NCI-H748 (cell line): ENCODE data around the gene CDH5.
A peak's percentile ranks its signal among the peaks of the same experiment; 100 is the strongest.
"Not testable (repeated sequence)": the region's sequence is repeated elsewhere in the genome, so short reads cannot be mapped to it uniquely, and the experiment has no call there.

Experiments
- DNase-seq: peaks from one replicate; lab custom pipeline; 2025; ENCODE audit not compliant: unreplicated experiment; lab: John Stamatoyannopoulos, UW

The CDH5 gene, protein sequence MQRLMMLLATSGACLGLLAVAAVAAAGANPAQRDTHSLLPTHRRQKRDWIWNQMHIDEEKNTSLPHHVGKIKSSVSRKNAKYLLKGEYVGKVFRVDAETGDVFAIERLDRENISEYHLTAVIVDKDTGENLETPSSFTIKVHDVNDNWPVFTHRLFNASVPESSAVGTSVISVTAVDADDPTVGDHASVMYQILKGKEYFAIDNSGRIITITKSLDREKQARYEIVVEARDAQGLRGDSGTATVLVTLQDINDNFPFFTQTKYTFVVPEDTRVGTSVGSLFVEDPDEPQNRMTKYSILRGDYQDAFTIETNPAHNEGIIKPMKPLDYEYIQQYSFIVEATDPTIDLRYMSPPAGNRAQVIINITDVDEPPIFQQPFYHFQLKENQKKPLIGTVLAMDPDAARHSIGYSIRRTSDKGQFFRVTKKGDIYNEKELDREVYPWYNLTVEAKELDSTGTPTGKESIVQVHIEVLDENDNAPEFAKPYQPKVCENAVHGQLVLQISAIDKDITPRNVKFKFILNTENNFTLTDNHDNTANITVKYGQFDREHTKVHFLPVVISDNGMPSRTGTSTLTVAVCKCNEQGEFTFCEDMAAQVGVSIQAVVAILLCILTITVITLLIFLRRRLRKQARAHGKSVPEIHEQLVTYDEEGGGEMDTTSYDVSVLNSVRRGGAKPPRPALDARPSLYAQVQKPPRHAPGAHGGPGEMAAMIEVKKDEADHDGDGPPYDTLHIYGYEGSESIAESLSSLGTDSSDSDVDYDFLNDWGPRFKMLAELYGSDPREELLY

DNA sequence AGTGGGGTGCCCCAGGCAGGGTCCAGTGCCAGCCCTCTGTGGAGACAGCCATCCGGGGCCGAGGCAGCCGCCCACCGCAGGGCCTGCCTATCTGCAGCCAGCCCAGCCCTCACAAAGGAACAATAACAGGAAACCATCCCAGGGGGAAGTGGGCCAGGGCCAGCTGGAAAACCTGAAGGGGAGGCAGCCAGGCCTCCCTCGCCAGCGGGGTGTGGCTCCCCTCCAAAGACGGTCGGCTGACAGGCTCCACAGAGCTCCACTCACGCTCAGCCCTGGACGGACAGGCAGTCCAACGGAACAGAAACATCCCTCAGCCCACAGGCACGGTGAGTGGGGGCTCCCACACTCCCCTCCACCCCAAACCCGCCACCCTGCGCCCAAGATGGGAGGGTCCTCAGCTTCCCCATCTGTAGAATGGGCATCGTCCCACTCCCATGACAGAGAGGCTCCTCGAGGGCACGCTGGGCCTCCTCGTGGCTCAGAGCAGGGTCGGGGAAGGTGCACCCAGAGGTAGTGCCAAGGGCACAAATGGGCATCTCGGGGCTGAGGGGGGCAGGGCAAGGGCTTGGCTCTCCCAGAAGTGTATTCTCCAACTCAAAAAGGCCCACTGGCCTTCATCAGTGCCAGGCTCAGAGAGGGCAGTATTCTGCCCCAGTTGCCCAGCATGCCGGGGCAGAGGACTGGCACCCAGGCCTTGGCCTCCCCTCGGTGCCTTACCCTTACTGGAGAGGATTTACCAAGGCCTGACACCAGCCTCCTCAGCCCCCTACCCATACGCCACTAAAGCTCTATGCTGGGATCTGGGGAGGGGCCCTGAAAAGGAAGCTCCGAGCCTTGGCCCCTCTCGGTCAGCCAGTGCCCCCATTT is at the start of gene CDH5:
TSS of gene CDH5 (plus strand) at position 259 of the 867 bp plus-strand sequence. CDS start 12,647 bp downstream, outside the sequence.
- no peak for DNase-seq

- DNase-seq = peak; percentile 88
Observed at GRCh38 chr16:66318505-66318904, 48.0 kb upstream of the CDH5 start.

- DNase-seq = no peak
Observed at GRCh38 chr16:66320774-66321173, 45.7 kb upstream of the CDH5 start.

- no peak for DNase-seq
Observed at GRCh38 chr16:66322174-66322573, 44.3 kb upstream of the CDH5 start.

- peak; percentile 48 for DNase-seq
Observed at GRCh38 chr16:66324815-66325515, 41.5 kb upstream of the CDH5 start.

DNA sequence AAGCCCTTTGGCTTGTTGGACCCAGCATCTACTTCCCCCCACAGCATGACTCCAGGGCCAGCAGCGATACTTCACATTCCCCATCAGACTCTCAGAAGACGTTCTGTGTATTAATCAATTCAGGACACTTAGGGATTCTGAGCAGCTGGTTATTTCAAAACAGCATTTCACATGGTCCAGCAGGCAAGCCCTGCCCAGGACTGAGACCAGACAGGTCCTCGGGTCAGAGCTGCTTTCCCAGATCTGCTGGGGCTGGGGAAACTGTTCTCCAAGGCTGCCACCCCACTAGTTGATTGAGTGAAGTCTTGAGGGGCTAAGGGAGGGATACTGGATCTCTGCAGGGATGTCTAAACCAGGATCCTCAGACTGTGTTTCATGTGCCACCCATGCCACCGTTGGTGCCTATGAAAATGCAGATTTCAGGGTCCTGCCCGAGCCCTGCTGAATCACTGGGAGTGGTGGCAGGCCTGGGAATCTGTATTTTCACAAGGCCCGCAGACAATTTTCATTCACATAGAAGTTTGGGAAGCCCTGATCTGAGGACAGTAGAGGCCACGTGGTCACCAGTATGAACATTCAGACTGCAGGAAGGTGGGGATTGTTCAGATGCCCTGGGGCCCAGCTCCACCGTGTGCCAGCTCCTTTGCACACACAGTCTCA is 40.6 kb upstream of the CDH5 start:
- no peak for DNase-seq

DNA sequence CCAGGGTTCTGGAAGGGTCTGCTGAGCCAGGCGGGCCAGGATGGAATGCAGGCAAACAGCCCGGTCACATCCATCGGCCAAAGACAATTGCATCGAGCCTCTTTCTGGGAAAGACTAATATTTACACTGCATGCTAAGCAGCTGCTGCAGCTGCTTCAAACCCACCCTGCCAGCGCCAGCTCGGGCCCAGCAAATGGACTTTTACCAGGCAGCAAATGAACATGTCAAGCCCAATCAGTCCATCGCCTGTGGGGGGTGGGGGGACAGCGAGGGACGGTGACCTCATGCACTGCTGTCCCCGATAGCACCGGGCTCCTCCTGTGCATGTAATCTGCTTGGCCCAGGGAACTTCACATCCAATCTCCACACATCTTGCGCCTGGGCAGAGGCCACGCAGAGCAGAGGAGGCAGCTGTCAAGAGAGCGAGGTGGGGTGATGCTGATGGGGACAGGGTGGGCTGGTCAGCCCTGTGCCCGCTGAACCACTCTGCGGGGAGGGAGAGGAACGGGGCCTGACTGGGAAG is 39.4 kb upstream of the CDH5 start:
- DNase-seq = peak; percentile 94

DNA sequence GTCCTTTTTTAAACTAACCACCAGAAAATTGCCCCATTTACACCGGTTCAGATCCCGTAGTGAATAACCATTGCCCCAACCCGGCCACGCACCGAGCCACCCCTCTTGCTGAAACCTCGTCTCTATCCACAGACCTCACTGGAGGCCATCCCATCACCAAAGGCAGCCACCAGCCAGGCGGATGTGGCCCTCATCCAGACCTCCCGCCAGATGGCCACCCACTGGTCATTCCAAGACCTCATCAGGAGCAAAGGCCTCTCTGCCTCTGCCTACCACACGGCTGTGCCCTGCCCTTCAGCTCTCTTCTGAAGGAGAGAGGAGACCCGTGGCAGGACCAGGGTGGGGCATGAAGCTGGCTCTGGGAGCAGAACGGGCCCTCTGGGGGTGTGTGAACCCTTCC is 38.2 kb upstream of the CDH5 start:
- no peak for DNase-seq

- not testable (repeated sequence) for DNase-seq
Observed at GRCh38 chr16:66331464-66331863, 35.0 kb upstream of the CDH5 start.

GRCh38 chr16:66332634-66333610 is 33.6 kb upstream of the CDH5 start:
- DNase-seq = no peak

- peak; percentile 93 for DNase-seq
Observed at GRCh38 chr16:66334853-66335574, 31.5 kb upstream of the CDH5 start.

DNA sequence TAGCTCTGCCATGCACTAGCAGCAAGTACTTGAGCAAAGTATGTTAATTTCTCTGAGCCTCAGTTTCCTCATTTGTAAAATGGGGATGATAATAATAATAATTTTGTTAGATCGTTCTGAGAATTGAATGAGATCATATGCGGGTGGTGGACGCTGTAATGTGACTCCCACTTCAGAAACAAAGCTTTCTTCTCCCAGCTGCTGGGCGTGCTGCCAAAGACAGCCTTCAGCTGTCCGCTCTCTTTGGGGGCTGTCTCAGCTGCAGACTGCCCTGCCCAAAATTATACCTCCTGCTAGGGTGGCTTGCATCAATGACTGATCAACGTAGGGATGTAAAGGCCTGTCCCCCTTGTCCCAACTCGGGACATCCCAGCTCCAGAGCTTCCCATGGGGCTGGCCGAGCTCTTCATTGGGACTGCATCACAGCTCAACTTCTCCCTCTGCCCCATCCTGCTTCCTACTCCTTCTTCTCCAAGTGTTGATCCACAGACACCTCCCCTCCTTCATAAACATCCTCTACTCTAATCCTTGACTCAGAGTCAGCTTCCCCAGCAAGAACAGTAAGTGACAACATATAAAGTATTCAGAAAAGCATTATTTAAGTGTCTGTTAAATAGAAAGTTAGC is 30.7 kb upstream of the CDH5 start:
- DNase-seq = peak; percentile 96

DNA sequence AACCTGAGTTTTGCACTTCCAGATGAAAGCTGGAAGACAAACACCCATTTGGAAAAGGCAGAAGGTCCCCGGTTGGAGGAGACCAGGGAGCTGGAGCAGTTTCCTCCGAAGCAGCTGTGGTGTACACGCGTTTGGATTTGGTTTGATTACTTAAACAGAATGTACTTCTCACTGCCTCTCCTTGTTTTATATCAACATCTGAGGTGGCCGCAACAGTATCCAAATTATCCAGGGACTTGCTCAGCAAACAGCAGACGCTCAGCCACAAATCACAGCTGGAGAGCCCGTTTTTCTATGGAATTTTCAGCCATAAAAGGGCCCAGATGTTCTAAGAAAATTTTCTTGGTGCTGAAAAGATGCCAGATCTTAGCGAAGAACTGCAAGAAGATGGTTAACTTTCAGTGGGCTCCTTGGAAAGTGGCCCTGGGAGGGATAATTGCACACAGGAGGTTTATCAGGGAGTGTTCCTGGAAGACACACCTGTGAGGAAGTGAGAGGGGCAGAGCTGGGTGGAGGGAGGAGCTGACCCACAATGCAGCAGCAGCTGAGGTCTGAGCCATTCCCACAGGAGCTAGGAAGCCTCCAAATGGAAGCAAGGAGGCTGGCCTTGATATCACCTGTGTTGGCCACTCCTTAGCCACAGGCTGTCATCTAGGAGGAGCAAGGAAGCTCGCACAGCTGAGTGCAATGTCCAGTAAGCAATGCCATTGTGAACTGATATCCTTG is 28.9 kb upstream of the CDH5 start:
- DNase-seq = peak; percentile 14

GRCh38 chr16:66342294-66342900 is 24.1 kb upstream of the CDH5 start:
- DNase-seq = peak; percentile 27

DNA sequence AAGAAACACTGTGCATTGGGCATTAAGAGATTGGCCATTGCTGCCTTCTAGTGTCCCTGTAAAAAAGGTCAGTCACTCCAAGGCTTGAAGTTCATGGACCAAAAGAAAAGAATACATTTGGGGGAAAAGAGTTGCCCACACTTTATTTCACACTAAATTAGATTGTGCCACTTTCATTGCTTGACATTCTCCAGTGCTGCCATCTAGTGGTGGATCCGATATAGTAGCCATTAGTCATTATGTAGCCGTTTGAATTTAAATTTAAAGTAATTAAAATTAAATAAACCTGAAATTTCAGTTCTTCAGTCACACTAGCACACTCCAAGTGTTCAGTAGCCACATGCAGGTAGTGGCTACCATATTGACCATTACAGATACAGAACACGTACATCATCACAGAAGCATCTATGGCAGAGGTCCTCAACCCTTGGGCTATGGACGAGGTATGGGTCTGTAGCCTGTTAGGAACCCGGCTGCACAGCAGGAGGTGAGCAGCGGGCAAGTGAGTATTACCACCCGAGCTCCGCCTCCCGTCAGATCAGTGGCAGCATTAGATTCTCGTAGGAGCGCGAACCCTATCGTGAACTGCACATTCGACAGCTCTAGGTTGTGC is 21.9 kb upstream of the CDH5 start:
- peak; percentile 60 for DNase-seq

- DNase-seq = no peak
Observed at GRCh38 chr16:66346221-66346620, 20.3 kb upstream of the CDH5 start.
